Neural progenitor cell (in vitro differentiated cells): Measurements from ENCODE around the gene PDGFB. TPM values are rescaled to one million over a fixed set of nuclear protein-coding genes. Genes with fewer than 3 reads are reported as not detected.

Experiments used
- DNase-seq: peaks from one replicate; pipeline ENCODE4 v3.0.0-alpha.2; 2016; ENCODE audit warnings: low spot score
- H2AFZ ChIP-seq: fragments of 200-600 bp; sonication (generic); replicated peaks from 2 replicates; pipeline ENCODE4 v1.6.1; 2016; ENCODE audit warnings: antibody characterized with exemption
- H3F3A ChIP-seq: fragments of 200-600 bp; sonication (generic); 2 replicates; pipeline ENCODE4 v1.6.1; 2016; ENCODE audit warnings: antibody characterized with exemption, low read depth
- H3K27ac ChIP-seq: fragments of 200-600 bp; sonication (generic); 2 replicates; pipeline ENCODE4 v1.5.1; 2016; ENCODE audit warnings: mild to moderate bottlenecking
- H3K27me3 ChIP-seq: fragments of 200-600 bp; sonication (generic); 2 replicates; pipeline ENCODE4 v1.6.1; 2016; ENCODE audit warnings: mild to moderate bottlenecking, moderate library complexity
- H3K36me3 ChIP-seq: fragments of 200-600 bp; sonication (generic); 2 replicates; pipeline ENCODE4 v1.5.1; 2016
- H3K4me1 ChIP-seq: fragments of 200-600 bp; sonication (generic); 2 replicates; pipeline ENCODE4 v1.6.1; 2016; ENCODE audit warnings: mixed run types
- H3K4me2 ChIP-seq: fragments of 200-600 bp; sonication (generic); 2 replicates; pipeline ENCODE4 v1.6.1; 2016
- H3K4me3 ChIP-seq: fragments of 200-600 bp; sonication (generic); 2 replicates; pipeline ENCODE4 v1.5.1; 2016
- H3K79me2 ChIP-seq: fragments of 200-600 bp; sonication (generic); 2 replicates; pipeline ENCODE4 v1.6.1; 2016; ENCODE audit warnings: low read depth
- H3K9ac ChIP-seq: fragments of 200-600 bp; sonication (generic); 2 replicates; pipeline ENCODE4 v1.6.1; 2016
- H3K9me3 ChIP-seq: fragments of 200-600 bp; sonication (generic); 2 replicates; pipeline ENCODE4 v1.5.1; 2016; ENCODE audit warnings: low read depth
- H4K20me1 ChIP-seq: fragments of 200-600 bp; sonication (generic); 2 replicates; pipeline ENCODE4 v1.6.1; 2016; ENCODE audit warnings: low read depth
- H3K27ac Mint-ChIP-seq: 3 replicates; pipeline ENCODE4 v1.8.0; 2021; ENCODE audit warnings: mixed read lengths
- H3K27me3 Mint-ChIP-seq: 2 replicates; pipeline ENCODE4 v1.8.0; 2022; ENCODE audit warnings: low read depth, mild to moderate bottlenecking, inconsistent platforms, moderate library complexity, mixed read lengths; ENCODE audit not compliant: insufficient read depth
- H3K36me3 Mint-ChIP-seq: 3 replicates; pipeline ENCODE4 v1.8.0; 2021; ENCODE audit warnings: mixed read lengths
- H3K4me1 Mint-ChIP-seq: 3 replicates; pipeline ENCODE4 v1.8.0; 2021; ENCODE audit warnings: mixed read lengths
- H3K4me3 Mint-ChIP-seq: 3 replicates; pipeline ENCODE4 v1.8.0; 2021; ENCODE audit warnings: mild to moderate bottlenecking, moderate library complexity, mixed read lengths
- H3K9me3 Mint-ChIP-seq: 3 replicates; pipeline ENCODE4 v1.8.0; 2020; ENCODE audit warnings: mixed read lengths
- CTCF ChIP-seq: fragments of 200-600 bp; sonication (generic); IDR thresholded peaks from 2 replicates; pipeline ENCODE4 v1.5.1; 2017; ENCODE audit warnings: antibody characterized with exemption, mild to moderate bottlenecking
- EZH2 ChIP-seq: fragments of 200-600 bp; sonication (generic); IDR thresholded peaks from 2 replicates; pipeline ENCODE4 v1.6.1; 2017; ENCODE audit warnings: antibody characterized with exemption, mild to moderate bottlenecking, moderate library complexity
- EZH2phosphoT487 ChIP-seq: fragments of 200-600 bp; sonication (generic); IDR thresholded peaks from 2 replicates; pipeline ENCODE4 v1.6.1; 2017; ENCODE audit warnings: antibody characterized with exemption
- total RNA-seq: library from RNA; depleted of rRNA; stranded (reverse); fragments of >200 nt; gene quantifications from 2 replicates; pipeline ENCODE4 v1.2.3, GENCODE V29; 2015; ENCODE audit warnings: low replicate concordance

PDGFB gene
- total RNA-seq, 1 donor from 2014 or later, result 0.15 TPM

GRCh38 chr22:39212721-39213376 lies 31.9 kb downstream of the PDGFB start:
- H3K9me3 ChIP-seq, result no peaks in the 10 kb centered on the region
- H3K36me3 Mint-ChIP-seq, result no peaks in the 10 kb centered on the region
- H3F3A ChIP-seq, result peaks cover 17% of the 10 kb centered on the region
- H3K79me2 ChIP-seq, result no peaks in the 10 kb centered on the region
- TF ChIP-seq EZH2phosphoT487 (no peak), EZH2 (no peak), CTCF (peak; percentile 32)
- no peak overlapping the region for H3K4me3 ChIP-seq
- peaks cover 4% of the 10 kb centered on the region for H3K9me3 Mint-ChIP-seq
- no peak overlapping the region for H3K4me2 ChIP-seq
- H3K27me3 Mint-ChIP-seq, result peaks cover 6% of the 10 kb centered on the region
- peak overlapping the region; percentile 47 for H3K27ac Mint-ChIP-seq
- H3K27me3 ChIP-seq, result no peaks in the 10 kb centered on the region
- DNase-seq, result peak; percentile 45
- H3K4me3 Mint-ChIP-seq, result no peak overlapping the region
- no peak overlapping the region for H2AFZ ChIP-seq
- H3K4me1 Mint-ChIP-seq, result peaks cover 29% of the 10 kb centered on the region
- H3K27ac ChIP-seq, result no peak overlapping the region
- no peaks in the 10 kb centered on the region for H4K20me1 ChIP-seq
- H3K4me1 ChIP-seq, result peaks cover 18% of the 10 kb centered on the region
- H3K36me3 ChIP-seq, result no peaks in the 10 kb centered on the region
- H3K9ac ChIP-seq, result no peak overlapping the region

GRCh38 chr22:39209756-39210155 lies 35.0 kb downstream of the PDGFB start:
- no peaks in the 10 kb centered on the region for H3K79me2 ChIP-seq
- TF ChIP-seq CTCF (no peak), EZH2phosphoT487 (no peak), EZH2 (no peak)
- no peak overlapping the region for H3K4me3 ChIP-seq
- Mint-ChIP-seq H3K36me3 (no peaks in the 10 kb centered on the region), H3K4me3 (no peak overlapping the region), H3K4me1 (peaks cover 37% of the 10 kb centered on the region), H3K27me3 (peaks cover 4% of the 10 kb centered on the region), H3K9me3 (no peaks in the 10 kb centered on the region), H3K27ac (no peak overlapping the region)
- peaks cover 11% of the 10 kb centered on the region for H3K4me1 ChIP-seq
- H3K9me3 ChIP-seq, result no peaks in the 10 kb centered on the region
- H4K20me1 ChIP-seq, result no peaks in the 10 kb centered on the region
- no peak for DNase-seq
- H3K4me2 ChIP-seq, result no peak overlapping the region
- H3K36me3 ChIP-seq, result no peaks in the 10 kb centered on the region
- H3K27ac ChIP-seq, result no peak overlapping the region
- H3F3A ChIP-seq, result peaks cover 8% of the 10 kb centered on the region
- H3K9ac ChIP-seq, result no peak overlapping the region
- no peaks in the 10 kb centered on the region for H3K27me3 ChIP-seq
- no peak overlapping the region for H2AFZ ChIP-seq

DNA sequence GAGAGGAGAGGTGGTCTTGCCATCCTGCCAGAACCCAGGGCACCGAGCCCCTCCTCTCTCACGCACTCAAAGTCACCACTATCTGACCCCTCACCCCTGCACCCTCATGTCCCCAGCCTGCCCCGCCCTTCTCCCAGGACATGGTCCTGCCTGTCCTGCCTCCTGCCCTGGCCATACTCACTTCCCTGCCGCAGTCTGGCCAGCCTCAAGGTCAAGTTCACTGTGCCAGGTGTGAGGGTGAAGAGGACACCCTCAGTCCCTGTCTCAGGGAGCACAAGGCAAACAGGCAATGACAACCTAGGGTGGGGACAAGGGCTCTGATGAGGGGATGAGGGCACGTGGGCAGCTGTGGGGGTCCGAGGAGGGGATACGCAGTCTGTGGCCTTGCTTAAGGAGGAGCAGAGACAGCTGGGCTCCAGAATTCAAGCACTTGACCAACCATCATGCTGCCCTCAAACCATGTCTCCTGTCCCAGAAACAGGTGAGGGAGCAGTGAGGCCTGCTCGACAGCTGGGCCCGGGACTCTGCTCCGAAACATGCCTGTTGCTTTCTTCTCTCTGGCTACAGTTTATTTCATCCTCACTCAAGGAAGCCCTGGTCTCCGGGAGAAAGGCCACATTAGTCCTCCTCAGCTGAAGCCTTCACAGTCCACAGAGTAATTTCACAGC lies 36.6 kb downstream of the PDGFB start:
- H3F3A ChIP-seq, result no peaks in the 10 kb centered on the region
- no peaks in the 10 kb centered on the region for H3K4me1 ChIP-seq
- TF ChIP-seq EZH2phosphoT487 (no peak), CTCF (no peak), EZH2 (no peak)
- Mint-ChIP-seq H3K27me3 (peaks cover 10% of the 10 kb centered on the region), H3K36me3 (no peaks in the 10 kb centered on the region), H3K4me1 (peaks cover 30% of the 10 kb centered on the region), H3K4me3 (no peak overlapping the region), H3K27ac (peak overlapping the region; percentile 87), H3K9me3 (no peaks in the 10 kb centered on the region)
- H3K79me2 ChIP-seq, result no peaks in the 10 kb centered on the region
- no peak overlapping the region for H3K4me3 ChIP-seq
- no peak for DNase-seq
- no peaks in the 10 kb centered on the region for H3K36me3 ChIP-seq
- H3K4me2 ChIP-seq, result no peak overlapping the region
- no peaks in the 10 kb centered on the region for H3K27me3 ChIP-seq
- H3K27ac ChIP-seq, result no peak overlapping the region
- no peaks in the 10 kb centered on the region for H4K20me1 ChIP-seq
- no peak overlapping the region for H3K9ac ChIP-seq
- H2AFZ ChIP-seq, result no peak overlapping the region
- no peaks in the 10 kb centered on the region for H3K9me3 ChIP-seq
